ENCODE data around the gene DNAH6.

DNAH6 gene

DNA sequence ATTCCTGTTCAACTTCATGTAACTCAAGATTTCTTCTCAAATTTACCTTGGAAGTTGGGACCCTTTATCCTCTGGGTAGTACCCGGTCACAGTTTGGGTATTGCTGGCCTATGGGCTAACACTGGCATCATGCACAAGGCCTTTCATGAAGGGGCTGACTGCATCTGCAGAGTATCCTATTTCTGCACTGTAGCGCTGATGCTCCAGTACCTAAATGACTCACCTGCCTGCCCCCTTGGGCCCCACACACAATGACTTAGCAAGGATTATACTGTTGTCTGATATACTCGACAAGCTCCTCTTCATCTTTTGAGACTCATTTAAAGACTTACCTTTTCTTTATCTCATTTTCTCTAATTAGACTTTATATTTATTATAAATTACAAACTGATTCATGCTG, 39.9 kb downstream of the DNAH6 start:
- no peak for TF ChIP-seq POLR2A (IDR thresholded peaks at IDR 0.05; ENCODE audit: extremely low read depth, insufficient read length)
- TF ChIP-seq, protein P1, sequence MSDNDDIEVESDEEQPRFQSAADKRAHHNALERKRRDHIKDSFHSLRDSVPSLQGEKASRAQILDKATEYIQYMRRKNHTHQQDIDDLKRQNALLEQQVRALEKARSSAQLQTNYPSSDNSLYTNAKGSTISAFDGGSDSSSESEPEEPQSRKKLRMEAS (IDR thresholded peaks at IDR 0.05; ENCODE audit: low read depth, low read length): no peak
- TF ChIP-seq, protein P2, sequence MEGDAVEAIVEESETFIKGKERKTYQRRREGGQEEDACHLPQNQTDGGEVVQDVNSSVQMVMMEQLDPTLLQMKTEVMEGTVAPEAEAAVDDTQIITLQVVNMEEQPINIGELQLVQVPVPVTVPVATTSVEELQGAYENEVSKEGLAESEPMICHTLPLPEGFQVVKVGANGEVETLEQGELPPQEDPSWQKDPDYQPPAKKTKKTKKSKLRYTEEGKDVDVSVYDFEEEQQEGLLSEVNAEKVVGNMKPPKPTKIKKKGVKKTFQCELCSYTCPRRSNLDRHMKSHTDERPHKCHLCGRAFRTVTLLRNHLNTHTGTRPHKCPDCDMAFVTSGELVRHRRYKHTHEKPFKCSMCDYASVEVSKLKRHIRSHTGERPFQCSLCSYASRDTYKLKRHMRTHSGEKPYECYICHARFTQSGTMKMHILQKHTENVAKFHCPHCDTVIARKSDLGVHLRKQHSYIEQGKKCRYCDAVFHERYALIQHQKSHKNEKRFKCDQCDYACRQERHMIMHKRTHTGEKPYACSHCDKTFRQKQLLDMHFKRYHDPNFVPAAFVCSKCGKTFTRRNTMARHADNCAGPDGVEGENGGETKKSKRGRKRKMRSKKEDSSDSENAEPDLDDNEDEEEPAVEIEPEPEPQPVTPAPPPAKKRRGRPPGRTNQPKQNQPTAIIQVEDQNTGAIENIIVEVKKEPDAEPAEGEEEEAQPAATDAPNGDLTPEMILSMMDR (IDR thresholded peaks at IDR 0.05; ENCODE audit: low read depth, low read length): no peak
- TF ChIP-seq MYC (IDR thresholded peaks at IDR 0.05; ENCODE audit: low read depth, low read length): no peak
- no peak overlapping the region for H3K4me3 ChIP-seq (ENCODE audit: low read depth, low read length)
- DNase-seq (ENCODE audit: low read depth): no peak

DNA sequence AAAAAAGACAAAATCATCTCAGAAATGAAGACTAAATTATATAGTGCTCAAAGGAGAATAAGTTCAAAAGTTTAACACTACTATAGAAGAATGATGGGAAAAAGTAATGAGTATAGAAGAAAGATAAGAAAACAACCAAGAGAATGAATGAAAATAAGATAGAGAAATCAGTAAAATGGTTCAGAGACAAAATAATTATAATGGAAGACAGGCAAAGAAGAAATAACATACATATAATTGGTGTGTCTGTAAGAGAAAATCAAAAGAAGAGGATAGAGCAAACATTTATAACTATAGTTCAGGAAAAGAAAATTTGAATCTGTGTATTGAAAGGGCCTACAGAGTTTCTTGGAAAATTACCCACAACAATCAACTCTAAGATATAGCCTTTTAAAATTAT, 43.5 kb downstream of the DNAH6 start:
- DNase-seq (ENCODE audit: low read depth): no peak
- H3K4me3 ChIP-seq (ENCODE audit: low read depth, low read length): no peak overlapping the region
- TF ChIP-seq MYC (IDR thresholded peaks at IDR 0.05; ENCODE audit: low read depth, low read length) (no peak), POLR2A (IDR thresholded peaks at IDR 0.05; ENCODE audit: extremely low read depth, insufficient read length) (no peak)
- TF ChIP-seq, protein P2 (IDR thresholded peaks at IDR 0.05; ENCODE audit: low read depth, low read length): no peak
- TF ChIP-seq, protein P1 (IDR thresholded peaks at IDR 0.05; ENCODE audit: low read depth, low read length): no peak

DNA sequence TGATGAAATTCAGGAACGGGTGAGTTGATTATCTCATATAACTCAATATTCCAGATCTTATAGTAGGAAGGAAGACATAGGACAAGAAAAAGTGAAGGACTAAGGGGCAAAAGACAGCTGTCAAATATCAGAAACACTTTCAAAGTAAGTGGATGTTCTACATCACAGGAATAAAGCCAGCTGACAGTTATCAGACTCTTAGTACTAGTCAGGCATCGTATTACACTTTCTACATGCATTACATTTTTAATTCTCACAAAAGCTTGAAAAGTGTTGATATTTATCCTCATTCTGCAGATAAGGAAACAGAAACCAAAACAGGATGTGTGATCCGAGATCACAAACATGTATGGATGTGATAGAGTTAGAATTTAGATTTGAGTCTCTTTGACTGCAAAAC, 63.4 kb downstream of the DNAH6 start:
- DNase-seq (ENCODE audit: low read depth): no peak
- no peak overlapping the region for H3K4me3 ChIP-seq (ENCODE audit: low read depth, low read length)
- TF ChIP-seq, protein P2 (IDR thresholded peaks at IDR 0.05; ENCODE audit: low read depth, low read length): no peak
- TF ChIP-seq, protein P1 (IDR thresholded peaks at IDR 0.05; ENCODE audit: low read depth, low read length): no peak
- TF ChIP-seq MYC (IDR thresholded peaks at IDR 0.05; ENCODE audit: low read depth, low read length) (no peak), POLR2A (IDR thresholded peaks at IDR 0.05; ENCODE audit: extremely low read depth, insufficient read length) (no peak)

DNA sequence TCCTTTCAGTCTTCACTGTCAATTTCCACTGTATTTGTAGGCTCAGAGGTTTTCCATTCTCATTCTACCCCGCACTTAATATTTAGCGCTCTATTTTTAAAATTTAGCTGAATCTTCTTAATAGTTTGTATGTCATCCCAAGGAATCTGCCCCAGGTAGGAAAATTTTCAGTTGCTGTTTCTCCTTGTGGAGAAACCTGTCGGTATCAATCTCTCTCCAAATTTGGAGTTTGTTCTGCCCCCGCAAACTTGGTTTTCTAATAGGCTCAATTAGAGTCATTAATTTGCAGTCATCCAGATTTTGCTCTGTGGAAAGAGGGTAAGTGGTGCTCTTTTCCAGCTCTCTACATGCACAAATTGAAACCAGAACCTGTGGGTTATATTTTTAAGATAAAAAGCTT, 87.6 kb downstream of the DNAH6 start:
- H3K4me3 ChIP-seq (ENCODE audit: low read depth, low read length): no peak overlapping the region
- no peak for DNase-seq (ENCODE audit: low read depth)
- TF ChIP-seq, protein P2 (IDR thresholded peaks at IDR 0.05; ENCODE audit: low read depth, low read length): no peak
- TF ChIP-seq, protein P1 (IDR thresholded peaks at IDR 0.05; ENCODE audit: low read depth, low read length): no peak
- no peak for TF ChIP-seq POLR2A (IDR thresholded peaks at IDR 0.05; ENCODE audit: extremely low read depth, insufficient read length)

DNA sequence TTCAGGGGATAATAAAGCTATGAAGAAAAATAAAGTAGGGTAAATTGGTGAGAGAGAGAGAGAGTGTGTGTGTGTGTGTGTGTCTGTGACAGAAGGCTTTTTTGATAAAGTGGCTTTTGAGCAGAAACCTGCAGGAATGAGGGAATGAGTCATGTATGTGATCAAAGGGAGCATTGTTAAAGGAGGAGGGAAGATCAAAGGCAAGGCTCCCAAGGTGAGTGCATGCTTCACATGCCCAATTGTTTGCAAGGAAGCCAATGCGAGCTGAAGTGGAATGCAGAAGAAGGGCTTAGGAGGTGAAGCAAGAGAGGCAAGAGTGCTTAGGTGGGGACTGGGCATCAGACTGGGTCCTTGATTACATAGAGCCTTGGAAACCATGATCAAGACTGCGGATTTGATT, 96.8 kb downstream of the DNAH6 start:
- DNase-seq (ENCODE audit: low read depth): no peak
- H3K4me3 ChIP-seq (ENCODE audit: low read depth, low read length): no peak overlapping the region
- TF ChIP-seq, protein P1 (IDR thresholded peaks at IDR 0.05; ENCODE audit: low read depth, low read length): no peak
- no peak for TF ChIP-seq MYC (IDR thresholded peaks at IDR 0.05; ENCODE audit: low read depth, low read length)
- TF ChIP-seq, protein P2 (IDR thresholded peaks at IDR 0.05; ENCODE audit: low read depth, low read length): no peak
- no peak for TF ChIP-seq POLR2A (IDR thresholded peaks at IDR 0.05; ENCODE audit: extremely low read depth, insufficient read length)

Data from NB4 (cell line).